GM13976 (cell line): ENCODE results near the gene UBE2S.

Source experiments
- DNase-seq: peaks from one replicate; pipeline ENCODE4 v3.0.0; 2012; ENCODE audit warnings: low spot score
- CTCF ChIP-seq: IDR thresholded peaks from 2 replicates; pipeline ENCODE4 v1.5.1; 2012; ENCODE audit warnings: borderline replicate concordance, mild to moderate bottlenecking; ENCODE audit not compliant: insufficient read depth; ENCODE audit errors: extremely low read depth, missing control alignments, control extremely low read depth
- in situ Hi-C: fragments of 300-500 bp; cut with MboI; formaldehyde crosslinking; loops from one replicate; pipeline ENCODE4 v1.12.0; 2022; ENCODE audit warnings: low sequenced_read_pairs, mixed read lengths, inconsistent platforms; ENCODE audit not compliant: unreplicated experiment

The UBE2S gene

GRCh38 chr19:55373993-55374757 is 33.4 kb downstream of the UBE2S start:
- in situ Hi-C loops = no loop called here
- TF ChIP-seq CTCF = no peak
- peak; percentile 44 for DNase-seq

DNA sequence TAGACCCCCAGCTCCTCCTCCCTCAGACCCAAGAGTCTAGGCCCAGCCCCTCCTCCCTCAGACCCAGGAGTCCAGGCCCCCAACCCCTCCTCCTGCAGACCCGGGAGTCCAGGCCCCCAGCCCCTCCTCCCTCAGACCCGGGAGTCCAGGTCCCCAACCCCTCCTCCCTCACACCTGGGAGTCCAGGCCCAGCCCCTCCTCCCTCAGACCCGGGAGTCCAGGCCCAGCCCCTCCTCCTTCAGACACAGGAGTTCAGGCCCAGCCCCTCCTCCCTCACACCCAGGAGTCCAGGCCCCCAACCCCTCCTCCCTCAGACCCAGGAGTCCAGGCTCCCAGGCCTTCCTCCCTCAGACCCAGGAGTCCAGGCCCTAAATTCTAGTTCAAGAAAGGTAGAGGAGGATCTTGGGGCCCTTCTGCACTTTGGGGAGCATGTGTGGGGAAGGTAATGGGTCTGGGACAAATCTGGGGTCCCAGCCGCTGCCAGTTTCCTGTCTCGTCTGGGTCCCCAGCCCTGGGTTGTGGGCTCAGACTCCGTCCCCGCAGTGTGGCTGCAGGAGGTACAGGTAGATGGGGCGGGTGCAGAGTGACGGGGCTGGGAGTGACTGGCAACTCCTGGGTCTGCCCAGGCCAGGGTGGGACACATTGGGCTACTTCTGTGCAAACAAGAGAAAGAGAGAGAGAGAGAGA is 34.1 kb downstream of the UBE2S start:
- DNase-seq = no peak
- TF ChIP-seq CTCF = no peak
- in situ Hi-C loops = no loop called here

GRCh38 chr19:55372316-55373081 is 35.1 kb downstream of the UBE2S start:
- DNase-seq = no peak
- no peak for TF ChIP-seq CTCF
- in situ Hi-C loops = no loop called here

GRCh38 chr19:55370305-55370988 is 37.1 kb downstream of the UBE2S start, which contains the start of gene IL11:
TSS of gene IL11 (minus strand) at chr19:55370463. CDS start at chr19:55370310, 153 bp downstream.
- no peak for TF ChIP-seq CTCF
- DNase-seq = no peak
- in situ Hi-C loops = no loop called here

GRCh38 chr19:55369653-55370304 is 37.8 kb downstream of the UBE2S start:
- no peak for TF ChIP-seq CTCF
- in situ Hi-C loops = no loop called here
- DNase-seq = peak; percentile 71
